Fibroblast of mammary gland (primary cell): ENCODE measurements around the gene ZNF592.

Experiments
- DNase-seq: peaks from one replicate; pipeline ENCODE4 v3.0.0-alpha.2; 2010; ENCODE audit warnings: low read depth
- H3K4me3 ChIP-seq: 2 replicates; pipeline ENCODE4 v1.5.1; 2011; ENCODE audit warnings: low read depth, mild to moderate bottlenecking, low read length, moderate library complexity; ENCODE audit not compliant: control insufficient read depth
- CTCF ChIP-seq: conservative IDR thresholded peaks from 2 replicates; pipeline ENCODE4 v1.5.1; 2011; ENCODE audit warnings: low read depth, low read length, inconsistent platforms; ENCODE audit not compliant: control insufficient read depth, insufficient read depth

The ZNF592 gene

GRCh38 chr15:84812842-84813241 lies 64.5 kb downstream of the ZNF592 start:
- DNase-seq: no peak
- TF ChIP-seq CTCF: no peak
- H3K4me3 ChIP-seq: no peak overlapping the region

GRCh38 chr15:84813435-84813834 lies 65.0 kb downstream of the ZNF592 start:
- DNase-seq: no peak

GRCh38 chr15:84813931-84814330 lies 65.5 kb downstream of the ZNF592 start:
- no peak for DNase-seq
- no peak overlapping the region for H3K4me3 ChIP-seq
- TF ChIP-seq CTCF: no peak

More at GRCh38 chr15:84813435-84813834, 65.0 kb downstream of the ZNF592 start:
- no peak overlapping the region for H3K4me3 ChIP-seq
- no peak for TF ChIP-seq CTCF

- DNase-seq: no peak
- no peak for TF ChIP-seq CTCF
- no peak overlapping the region for H3K4me3 ChIP-seq
Measured at GRCh38 chr15:84814916-84815315, 66.5 kb downstream of the ZNF592 start.

- TF ChIP-seq CTCF: no peak
- no peak within 1 kb of the TSS for H3K4me3 ChIP-seq
- DNase-seq: no peak
Measured at GRCh38 chr15:84816694-84817465, 68.5 kb downstream of the ZNF592 start, which contains the start of gene ALPK3. TSS of gene ALPK3 (plus strand) at chr15:84817356. CDS start at chr15:84817453, 97 bp downstream.

- no peak for DNase-seq
Measured at GRCh38 chr15:84817466-84818081, 69.2 kb downstream of the ZNF592 start.

More at GRCh38 chr15:84817466-84818081, 69.2 kb downstream of the ZNF592 start:
- no peak overlapping the region for H3K4me3 ChIP-seq
- no peak for TF ChIP-seq CTCF
